Measurements from ENCODE around the gene MRPL23.

DNA sequence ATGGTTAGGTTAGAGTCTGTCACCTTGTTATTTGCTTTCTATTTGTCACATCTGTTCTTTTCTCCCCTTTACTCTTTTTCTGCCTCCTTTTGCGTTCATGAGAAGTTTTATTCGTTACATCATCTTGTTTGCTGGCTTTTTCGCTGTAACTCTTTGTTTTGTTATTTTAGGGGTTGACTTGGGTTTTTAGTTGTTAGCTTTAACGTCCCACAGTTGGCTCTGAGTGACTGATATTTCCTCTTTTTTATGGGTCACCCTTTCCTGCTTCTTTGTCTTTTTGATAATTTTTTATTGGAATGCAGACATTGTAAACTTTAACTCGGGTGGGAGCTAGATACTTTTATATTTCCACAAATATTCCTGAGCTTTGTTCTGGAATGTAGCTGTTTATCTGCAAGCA lies 41.0 kb upstream of the MRPL23 start:
- TF ChIP-seq, protein P1, sequence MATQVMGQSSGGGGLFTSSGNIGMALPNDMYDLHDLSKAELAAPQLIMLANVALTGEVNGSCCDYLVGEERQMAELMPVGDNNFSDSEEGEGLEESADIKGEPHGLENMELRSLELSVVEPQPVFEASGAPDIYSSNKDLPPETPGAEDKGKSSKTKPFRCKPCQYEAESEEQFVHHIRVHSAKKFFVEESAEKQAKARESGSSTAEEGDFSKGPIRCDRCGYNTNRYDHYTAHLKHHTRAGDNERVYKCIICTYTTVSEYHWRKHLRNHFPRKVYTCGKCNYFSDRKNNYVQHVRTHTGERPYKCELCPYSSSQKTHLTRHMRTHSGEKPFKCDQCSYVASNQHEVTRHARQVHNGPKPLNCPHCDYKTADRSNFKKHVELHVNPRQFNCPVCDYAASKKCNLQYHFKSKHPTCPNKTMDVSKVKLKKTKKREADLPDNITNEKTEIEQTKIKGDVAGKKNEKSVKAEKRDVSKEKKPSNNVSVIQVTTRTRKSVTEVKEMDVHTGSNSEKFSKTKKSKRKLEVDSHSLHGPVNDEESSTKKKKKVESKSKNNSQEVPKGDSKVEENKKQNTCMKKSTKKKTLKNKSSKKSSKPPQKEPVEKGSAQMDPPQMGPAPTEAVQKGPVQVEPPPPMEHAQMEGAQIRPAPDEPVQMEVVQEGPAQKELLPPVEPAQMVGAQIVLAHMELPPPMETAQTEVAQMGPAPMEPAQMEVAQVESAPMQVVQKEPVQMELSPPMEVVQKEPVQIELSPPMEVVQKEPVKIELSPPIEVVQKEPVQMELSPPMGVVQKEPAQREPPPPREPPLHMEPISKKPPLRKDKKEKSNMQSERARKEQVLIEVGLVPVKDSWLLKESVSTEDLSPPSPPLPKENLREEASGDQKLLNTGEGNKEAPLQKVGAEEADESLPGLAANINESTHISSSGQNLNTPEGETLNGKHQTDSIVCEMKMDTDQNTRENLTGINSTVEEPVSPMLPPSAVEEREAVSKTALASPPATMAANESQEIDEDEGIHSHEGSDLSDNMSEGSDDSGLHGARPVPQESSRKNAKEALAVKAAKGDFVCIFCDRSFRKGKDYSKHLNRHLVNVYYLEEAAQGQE (IDR thresholded peaks at IDR 0.05; ENCODE audit: insufficient read depth in 1 of 2, low read depth in 2 of 2, low read length in 2 of 2), result no peak
- TF ChIP-seq POLR2AphosphoS5 (IDR thresholded peaks at IDR 0.05; ENCODE audit: low read depth, low read length), result no peak
